HG03520 (cell line): ENCODE measurements around the gene SNAI3.

ENCODE experiments used
- ATAC-seq: cut with Tn5 transposase; IDR thresholded peaks from one replicate; pipeline ENCODE4 v1.9.1; 2021; ENCODE audit warnings: mild to moderate bottlenecking, moderate library complexity; ENCODE audit not compliant: unreplicated experiment

Gene SNAI3

DNA sequence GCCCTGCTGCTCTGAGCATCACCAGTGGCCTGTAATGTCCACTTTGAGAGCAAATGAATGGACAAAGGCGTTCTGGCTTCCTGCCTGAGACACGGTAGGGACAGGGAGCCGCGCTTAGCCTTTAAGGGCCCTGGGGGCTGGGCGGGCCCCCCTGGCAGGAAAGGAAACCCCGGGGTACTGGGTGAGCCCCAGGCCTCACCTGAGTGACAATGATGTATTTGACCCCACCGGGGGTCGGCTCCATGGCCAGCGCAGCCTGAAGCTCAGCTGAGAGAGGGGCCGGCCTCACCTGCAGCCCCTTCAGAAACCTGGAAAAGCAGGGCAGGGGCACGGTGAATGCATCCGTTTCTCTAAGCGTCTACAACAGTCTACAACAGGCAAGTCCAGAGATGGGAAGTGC lies 33.2 kb downstream of the SNAI3 start:
- ATAC-seq, result no peak

DNA sequence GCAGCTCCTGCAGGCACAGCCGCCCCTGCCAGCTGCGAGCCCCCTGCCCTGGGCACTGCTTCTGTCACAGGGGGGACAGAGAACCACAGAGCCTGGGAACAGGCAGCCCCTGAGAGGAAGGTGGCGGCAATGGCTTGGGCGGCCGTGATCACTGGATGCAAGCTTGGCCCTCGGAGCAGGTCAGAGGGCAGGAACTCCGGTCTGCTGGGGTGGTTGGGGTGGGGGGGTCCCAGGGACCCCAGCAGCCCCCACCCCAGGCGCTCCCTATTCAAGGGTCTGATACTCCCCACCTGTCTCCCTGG lies 33.6 kb downstream of the SNAI3 start:
- ATAC-seq, result no peak

DNA sequence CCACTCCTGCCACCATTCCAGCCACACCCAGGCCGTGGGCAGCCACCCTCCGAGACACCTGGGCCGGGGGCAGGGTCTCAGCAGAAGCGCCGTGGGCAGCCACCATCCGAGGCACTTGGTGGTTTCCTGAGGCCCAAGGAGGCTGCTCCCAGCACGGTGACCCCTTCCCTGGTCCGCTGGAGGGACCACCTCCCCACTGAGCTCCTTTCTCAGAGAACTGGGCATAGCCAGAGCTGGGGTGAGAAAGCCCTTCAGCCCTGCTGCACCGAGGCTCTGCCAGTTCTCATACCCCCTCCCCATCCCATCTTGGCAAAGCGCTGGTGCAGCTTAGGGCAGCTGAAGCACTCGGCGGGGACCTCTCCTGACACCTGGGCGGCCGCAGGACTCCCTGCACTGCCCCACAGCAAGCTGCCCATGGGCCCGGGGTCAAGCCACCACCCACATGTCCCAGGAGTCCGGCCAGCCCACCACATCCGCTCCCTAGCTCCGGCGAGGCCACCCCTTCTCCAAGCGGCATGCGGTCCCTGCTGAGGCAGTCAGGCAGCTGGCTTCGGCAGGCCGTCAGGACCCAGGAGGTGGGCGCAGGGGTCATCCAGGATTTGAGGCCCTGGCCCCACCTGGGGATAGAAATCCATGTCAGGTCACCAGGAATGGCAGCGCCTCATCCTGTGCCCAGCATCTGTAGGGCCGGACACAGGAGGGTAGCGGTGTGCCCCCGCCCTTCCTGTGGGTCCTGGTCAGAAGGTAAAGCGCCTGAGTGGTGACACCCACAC lies 34.1 kb downstream of the SNAI3 start:
- ATAC-seq, result no peak

DNA sequence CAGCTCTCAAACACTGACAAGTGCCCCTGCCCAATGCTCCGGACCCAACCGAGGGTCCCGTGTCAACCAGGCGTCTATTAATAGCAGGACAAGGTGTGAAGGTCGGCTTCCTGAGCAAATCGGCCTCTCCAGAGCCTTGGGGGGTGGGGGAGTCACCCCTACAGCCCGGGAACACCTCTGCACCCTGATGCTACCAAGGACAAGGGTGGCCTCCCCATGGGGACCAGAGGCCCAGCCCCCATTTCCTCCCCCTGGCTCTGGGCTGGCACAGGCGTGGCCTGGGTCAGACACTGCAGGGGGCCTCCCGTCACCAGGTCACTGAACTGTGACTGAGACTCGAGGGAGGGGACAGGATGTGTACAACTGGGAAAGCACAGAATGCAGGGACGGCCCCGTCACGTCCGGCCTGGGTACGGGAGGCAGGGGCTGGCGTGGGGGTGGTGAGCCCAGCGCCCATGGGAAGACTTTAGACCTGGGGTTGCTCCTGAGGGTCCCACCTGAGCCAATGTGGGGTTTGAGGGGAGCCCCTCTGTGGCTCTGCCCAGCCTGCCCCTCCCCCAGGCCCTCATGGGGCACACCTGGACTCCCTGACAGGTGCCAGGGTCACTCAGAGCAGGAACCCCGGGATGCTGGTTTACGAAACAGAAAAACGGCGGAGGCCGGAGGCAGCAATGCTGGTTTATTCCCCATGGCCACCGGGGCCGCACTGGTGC lies 34.9 kb downstream of the SNAI3 start:
- ATAC-seq, result peak; percentile 61

DNA sequence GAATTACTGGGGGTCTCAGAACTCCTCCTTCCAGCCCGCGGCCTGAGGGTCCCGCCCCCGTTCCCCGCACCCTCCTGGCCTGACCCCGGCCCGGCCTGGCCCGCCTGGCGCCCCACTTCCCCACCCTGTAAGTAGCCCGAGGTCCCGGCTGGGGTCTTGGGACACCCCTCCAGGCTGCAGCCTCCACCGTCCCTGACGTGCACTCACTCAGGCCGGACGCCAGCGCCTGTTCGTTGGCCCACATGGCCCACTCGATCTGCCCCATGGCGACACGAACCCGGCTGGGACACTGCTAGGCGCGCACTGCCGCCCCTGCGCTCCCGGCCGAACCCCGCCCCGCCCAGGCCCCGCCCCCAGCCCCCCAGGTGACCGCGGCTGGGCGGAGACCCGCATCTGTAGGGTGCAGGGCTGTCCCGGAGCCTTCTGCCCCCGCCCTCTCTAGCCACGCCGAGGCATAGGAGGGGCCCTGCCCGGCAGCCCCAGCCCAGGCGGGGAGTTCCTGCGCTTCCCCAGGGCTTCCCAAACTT lies 35.5 kb downstream of the SNAI3 start, which contains the start of gene CYBA:
TSS of gene CYBA (minus strand) at position 305 of the 527 bp plus-strand sequence. CDS start at position 265, 40 bp downstream.
- peak; percentile 56 for ATAC-seq

DNA sequence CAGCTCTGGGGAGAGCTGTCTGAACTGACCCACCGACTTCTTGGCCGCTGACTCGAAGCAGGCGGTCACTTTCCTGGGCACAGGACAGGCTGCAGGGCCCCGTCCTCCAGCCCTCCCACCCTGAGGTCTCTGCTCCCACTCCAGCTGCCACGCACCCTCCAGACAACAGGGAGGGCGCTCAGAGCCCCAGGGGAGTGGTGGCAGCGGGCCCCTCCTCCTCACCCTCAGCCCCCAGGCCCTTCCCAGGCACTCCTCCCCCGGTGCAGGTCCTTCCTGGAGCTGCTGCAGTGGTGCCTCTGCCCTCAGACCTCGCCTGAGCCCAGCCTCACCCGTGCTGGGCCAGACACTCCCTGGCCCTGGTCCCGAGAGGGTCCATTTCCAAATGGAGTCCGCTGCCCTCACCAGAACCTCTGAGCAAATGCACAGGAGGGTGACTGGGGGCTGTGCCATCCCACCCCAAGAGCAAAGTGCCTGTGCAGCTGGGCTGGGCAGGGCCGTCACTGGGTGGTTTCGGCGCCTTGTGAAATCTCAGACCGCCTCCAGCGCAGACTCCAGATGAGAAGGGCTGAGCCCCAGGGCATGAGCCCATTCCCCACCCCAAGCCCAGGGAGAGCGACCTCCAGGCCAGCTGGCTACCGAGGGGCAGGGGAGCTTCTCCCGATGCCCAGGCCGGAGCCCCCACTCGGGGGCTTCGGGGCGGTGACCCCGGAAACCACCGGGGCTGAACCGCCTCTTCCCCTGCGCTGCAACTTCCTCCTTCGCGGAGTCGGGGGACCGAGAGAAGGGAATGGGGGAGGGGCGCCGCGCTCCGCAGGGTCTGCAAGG lies 36.2 kb downstream of the SNAI3 start:
- peak; percentile 16 for ATAC-seq

DNA sequence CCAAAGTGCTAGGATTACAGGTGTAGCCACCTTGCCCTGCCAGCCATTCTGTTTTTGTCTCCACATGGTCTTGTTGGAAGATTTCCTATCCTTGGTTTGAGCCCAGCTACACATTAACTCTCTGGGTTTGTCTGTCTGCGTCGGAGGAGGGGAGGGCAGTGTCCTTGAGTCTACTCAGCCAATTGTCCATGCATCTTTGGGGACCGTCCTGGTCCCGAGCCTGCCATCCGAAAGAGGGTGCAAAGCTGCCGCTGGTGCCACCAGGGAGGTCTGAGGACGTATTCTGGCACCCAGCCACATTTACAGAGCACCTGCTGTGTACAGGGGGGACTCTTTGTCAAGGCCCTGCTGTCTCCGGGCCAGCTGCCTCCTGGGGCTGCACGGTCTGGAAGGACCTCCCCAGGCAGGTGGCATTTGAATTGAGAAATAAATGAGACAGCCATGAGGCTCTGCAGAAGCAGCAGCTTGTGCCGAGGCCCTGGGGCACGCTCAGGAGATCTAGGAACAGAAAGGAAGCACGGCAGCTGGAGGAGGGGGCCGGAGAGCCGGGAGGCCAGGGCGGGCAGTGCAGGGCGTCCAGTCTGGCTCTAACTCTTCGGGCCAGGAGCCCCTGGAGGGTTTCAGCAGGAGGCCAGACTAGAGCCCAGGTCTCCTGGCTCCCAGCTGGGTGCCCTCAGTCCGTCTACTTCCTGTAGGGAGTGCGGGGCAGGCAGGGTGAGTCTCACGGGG lies 36.9 kb downstream of the SNAI3 start:
- no peak for ATAC-seq

DNA sequence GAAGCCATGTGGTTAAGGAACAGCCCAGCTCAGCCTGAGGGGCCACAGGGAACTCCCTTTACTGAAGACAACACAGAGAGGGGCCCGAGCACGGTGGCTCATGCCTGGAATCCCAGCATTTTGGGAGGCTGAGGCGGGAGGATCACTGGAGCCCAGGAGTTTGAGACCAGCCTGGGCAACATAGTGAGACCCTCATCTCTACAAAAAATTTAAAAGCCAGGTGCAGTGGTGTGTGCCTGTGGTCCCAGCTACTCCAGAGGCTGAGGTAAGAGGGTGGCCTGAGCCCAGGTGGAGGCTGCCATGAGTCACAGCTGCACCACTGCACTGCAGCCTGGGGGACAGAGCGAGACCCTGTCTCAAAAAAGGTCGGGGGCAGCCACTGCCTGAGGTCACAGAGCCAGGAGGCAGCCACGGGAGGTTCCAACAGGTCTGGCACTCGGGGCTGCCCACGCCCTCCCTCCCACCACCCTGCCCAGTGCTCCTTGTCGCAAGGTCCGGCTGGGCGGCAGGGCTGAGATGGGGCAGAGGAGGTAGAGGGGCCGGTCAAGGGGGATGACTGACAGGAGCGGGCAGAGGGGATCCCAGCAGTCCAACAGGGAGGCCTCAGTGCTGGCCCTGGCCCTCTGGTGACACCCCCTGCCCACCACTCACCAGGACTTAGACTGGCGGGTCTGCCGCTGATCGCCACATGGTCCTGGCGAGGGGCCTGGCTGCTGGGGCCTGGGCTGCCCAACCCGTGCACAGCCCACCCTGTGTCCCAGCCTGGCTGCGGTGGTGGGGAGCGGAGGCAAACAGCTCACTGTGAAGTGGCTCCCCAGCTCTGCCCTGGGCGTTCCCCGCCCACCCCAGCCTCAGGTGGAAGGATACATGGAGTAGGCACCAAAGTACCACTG lies 38.9 kb downstream of the SNAI3 start:
- no peak for ATAC-seq

DNA sequence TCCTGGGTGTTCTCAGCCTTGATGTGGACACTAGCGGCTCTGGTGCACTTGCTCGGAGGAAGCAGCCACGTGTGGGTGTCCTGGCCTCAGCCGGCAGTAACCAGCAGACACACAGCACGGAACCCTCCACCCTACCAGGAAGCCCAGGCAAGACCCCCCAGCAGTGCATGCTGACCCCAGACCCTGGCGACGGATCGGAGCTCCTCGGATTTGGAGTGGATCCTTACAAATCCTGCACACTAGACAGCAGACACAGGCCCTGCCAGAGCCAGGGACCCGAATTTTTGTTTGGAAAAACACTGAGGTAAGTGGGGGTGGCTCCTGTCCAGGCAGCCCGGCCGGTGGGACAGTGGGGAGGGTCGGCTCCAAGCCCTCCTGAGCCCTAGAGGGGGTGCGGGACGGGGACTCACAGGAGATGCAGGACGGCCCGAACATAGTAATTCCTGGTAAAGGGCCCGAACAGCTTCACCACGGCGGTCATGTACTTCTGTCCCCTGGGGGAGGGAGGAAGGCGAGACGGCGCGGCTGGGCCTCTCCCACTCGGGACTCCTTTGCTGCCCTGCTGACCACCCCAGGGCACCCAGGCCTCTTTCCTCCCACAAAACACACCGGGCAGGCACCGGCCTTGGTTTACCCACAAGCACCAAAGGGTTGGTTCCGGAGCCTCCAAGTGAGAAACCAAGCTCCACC lies 39.8 kb downstream of the SNAI3 start:
- ATAC-seq, result no peak

DNA sequence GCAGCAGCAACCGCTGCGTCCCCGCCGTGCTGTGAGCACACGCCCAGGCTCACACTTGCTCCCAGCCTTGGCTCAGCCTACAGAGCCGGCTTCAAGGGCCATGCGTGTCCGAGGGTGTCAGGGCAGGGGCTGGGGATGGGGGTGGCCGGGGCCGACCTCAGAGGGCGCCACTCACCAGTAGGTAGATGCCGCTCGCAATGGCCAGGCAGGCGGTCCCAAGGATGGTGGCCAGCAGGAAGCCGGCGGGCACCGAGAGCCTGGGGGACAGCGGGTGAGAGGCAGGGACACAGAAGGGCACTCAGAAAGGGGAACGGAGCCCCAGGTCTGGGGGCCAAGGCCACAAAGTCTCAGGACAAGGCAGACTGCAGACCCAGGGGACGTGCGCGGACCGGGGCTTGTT lies 40.4 kb downstream of the SNAI3 start:
- no peak for ATAC-seq

DNA sequence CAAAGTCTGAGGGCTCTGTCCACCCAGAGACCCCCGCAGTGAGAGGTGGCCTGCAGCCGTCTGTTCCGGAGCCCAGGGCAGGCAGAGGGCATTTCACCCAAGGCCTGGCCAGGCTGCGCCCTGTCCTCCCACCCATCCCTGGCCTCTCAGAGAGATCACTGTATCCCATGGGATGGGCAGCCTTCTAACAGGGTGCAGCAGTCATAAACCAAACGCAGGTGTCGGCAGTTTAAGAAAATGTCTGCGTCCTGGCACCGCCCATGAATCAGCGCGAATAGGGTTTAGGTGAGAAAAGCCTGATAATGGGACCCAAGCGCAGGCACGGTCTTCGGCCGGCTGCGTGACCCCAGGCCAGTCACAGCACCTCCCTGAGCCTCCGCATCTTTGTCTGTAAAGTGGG lies 40.9 kb downstream of the SNAI3 start:
- no peak for ATAC-seq

DNA sequence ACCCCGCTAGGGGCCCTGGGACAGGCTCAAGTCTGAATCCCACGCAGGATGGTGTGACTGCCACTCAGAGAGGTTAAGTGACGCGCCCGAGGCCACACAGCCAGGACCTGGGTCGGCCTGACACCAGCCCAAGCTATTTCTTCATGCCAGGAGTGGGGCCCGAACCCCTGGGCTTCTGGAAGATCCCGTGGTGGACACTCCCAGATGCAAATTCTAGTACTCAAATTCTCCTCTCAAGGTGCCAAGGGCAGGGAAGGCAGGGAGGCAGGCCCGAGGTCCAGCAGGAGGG lies 42.7 kb downstream of the SNAI3 start:
- no peak for ATAC-seq

DNA sequence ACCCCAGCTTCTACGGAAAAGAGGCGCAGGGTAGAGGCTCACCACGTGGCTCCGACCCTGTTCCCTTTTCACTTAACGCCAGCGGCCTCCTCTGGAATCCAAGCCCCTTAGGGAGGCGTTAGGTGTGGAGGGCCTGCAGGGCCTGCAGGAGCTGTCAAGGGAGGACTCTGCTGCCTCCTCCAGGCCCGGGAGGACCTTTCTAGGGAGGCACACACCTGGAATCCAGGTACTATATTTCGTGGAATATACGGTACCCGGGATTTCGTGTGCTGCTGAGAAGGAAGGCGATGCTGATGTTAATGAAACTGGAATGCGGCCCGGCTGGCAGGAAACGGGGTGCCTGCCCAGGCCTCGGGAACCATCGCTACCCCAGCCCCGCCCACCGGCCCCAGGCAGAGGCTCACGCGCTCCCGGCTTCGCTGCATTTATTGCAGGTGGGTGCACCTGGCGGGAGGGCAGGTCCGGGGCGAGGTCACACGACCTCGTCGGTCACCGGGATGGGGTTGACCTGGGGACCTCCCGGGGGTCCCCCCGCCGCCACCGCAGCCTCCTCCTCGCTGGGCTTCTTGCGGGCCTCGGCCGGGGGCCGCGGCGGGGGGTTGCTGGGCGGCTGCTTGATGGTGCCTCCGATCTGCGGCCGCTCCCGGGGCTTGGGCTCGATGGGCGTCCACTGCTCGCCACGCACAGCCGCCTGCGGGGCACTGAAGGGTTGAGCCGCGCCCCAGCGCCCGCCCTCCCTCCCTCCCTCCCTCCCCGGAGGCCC lies 43.2 kb downstream of the SNAI3 start:
- no peak for ATAC-seq

DNA sequence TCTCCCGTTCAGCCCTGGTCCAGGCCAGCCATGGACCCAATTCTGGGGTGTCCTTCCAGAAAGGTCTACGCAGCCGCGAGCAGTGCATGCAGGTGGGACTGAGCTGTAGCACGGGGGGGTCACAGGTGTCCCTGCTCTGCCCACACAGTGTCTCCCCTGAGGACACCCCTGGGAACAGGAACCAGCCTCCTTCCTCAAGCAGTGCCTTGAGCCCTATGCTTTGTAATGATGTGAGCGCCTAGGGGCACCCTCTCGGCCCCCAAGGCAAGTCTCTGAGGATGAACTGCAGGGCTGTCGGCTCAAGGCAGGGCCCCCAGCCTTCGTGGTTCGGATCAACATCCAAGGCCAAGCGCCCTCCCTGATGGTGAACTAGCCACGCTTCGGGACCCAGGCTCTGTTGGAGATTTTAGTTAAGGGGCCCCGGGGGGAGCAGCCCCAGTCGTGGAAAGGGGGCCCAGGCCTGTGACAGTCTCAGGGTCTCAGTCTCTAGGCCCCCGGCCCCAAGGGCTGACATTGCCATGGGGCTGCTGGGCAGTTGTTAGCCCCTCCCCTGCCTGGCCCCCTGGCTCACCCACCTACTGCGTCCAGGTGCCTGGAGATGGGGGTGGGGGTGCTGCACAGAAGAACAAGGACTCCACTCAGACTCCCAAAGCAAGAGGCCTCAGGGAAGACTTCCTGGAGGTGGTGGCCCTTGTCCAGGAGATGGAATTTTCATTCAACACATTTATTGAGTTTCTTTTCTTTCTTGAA lies 45.6 kb downstream of the SNAI3 start:
- ATAC-seq, result no peak

DNA sequence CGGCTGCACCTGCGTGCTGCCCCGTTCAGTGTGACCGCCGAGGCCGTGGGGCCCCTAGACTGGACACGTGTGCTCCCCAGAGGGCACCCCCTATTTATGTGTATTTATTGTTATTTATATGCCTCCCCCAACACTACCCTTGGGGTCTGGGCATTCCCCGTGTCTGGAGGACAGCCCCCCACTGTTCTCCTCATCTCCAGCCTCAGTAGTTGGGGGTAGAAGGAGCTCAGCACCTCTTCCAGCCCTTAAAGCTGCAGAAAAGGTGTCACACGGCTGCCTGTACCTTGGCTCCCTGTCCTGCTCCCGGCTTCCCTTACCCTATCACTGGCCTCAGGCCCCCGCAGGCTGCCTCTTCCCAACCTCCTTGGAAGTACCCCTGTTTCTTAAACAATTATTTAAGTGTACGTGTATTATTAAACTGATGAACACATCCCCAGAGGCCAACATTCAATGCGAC lies 46.2 kb downstream of the SNAI3 start:
- no peak for ATAC-seq

DNA sequence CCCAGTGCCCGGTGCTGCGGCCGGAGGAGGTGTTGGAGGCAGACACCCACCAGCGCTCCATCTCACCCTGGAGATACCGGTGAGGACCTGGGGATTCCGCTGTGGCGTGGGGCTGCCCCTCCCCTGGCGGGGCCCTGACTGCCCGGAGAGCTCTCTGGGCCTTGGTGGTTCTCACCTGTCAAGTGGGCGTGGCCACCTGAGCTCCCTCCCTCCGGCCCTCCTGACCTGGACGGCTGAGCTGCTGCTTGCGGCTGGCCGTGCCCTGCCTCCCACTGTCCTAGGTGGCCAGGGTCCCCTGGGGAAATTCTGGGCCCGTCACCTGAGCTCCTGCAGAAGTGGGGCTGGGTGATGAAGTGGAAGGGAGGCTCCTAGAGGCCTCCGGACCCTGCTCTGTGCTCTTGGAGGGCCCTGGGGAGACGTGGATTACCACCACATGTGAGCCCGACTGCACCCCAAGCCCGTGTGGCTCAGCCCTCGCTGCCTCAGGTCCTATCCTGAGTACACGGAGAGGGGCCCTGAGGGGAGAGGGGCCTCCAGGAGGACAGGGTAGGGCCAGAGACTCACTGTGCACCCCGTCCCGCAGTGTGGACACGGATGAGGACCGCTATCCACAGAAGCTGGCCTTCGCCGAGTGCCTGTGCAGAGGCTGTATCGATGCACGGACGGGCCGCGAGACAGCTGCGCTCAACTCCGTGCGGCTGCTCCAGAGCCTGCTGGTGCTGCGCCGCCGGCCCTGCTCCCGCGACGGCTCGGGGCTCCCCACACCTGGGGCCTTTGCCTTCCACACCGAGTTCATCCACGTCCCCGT lies 46.9 kb downstream of the SNAI3 start:
- ATAC-seq, result no peak
